ENCODE results near the gene HES7. TPM values are rescaled to one million over a fixed set of nuclear protein-coding genes. Genes with fewer than 3 reads are reported as not detected.

Gene HES7
- total RNA-seq, 1 experiment from 2014 or later: 3.1 TPM

DNA sequence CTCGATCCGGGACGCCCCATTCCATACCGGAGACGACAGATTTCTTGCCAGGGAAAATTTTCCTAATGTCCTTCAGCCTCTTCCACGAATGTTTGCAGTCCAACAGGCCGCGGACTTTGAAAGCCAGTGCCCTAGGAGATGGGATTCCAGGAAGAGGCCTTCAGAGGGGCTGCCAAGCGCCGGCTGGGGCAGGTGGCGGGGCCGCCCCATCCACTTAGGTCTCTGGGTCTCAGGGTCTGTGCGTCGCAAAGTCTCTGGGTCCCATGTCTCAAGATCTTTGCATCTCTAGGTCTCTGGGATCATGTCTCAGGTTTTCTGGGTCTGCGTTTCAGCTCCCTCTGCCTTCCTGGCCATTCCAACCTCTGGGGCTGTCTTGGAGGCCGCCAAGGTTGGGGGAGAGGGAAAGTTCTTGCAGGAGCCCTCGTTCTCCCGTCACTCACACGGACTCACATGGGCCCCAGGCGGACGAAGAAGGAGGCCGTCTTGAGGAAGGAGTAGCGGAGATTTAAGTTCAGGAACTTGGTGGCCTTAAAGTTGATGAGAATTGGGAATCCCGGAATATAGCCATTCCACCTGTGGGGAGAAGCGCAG is 43.6 kb downstream of the HES7 start (continued):
- TF ChIP-seq, protein P1, sequence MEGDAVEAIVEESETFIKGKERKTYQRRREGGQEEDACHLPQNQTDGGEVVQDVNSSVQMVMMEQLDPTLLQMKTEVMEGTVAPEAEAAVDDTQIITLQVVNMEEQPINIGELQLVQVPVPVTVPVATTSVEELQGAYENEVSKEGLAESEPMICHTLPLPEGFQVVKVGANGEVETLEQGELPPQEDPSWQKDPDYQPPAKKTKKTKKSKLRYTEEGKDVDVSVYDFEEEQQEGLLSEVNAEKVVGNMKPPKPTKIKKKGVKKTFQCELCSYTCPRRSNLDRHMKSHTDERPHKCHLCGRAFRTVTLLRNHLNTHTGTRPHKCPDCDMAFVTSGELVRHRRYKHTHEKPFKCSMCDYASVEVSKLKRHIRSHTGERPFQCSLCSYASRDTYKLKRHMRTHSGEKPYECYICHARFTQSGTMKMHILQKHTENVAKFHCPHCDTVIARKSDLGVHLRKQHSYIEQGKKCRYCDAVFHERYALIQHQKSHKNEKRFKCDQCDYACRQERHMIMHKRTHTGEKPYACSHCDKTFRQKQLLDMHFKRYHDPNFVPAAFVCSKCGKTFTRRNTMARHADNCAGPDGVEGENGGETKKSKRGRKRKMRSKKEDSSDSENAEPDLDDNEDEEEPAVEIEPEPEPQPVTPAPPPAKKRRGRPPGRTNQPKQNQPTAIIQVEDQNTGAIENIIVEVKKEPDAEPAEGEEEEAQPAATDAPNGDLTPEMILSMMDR (IDR thresholded peaks at IDR 0.05): peak; percentile 25; the same call in 1 of the 2 replicates
- TF ChIP-seq NFATC4 (CRISPR knock-in tag; IDR thresholded peaks at IDR 0.05): no peak
- no peak for TF ChIP-seq IRF2 (CRISPR knock-in tag; IDR thresholded peaks at IDR 0.05; ENCODE audit: borderline replicate concordance, low read depth)
- no peak for TF ChIP-seq ATF1 (CRISPR knock-in tag; IDR thresholded peaks at IDR 0.05)
- TF ChIP-seq ZNF121 (CRISPR knock-in tag; IDR thresholded peaks at IDR 0.05): no peak

- Mint-ChIP-seq H3K27me3 (ENCODE audit: low read depth) (peaks cover 84% of the 10 kb centered on the region), H3K4me3 (peak overlapping the region; percentile 87), H3K4me1 (peaks cover 15% of the 10 kb centered on the region), H3K27ac (no peak overlapping the region), H3K36me3 (peaks cover 2% of the 10 kb centered on the region; the same call in 1 of the 2 replicates), H3K9me3 (no peaks in the 10 kb centered on the region)
- ATAC-seq (peak; percentile 82), DNase-seq (ENCODE audit: low spot score) (peak; percentile 86)
- ChIA-PET POLR2A (interaction anchor here (1.0 kb wide), 1 partner anchor 94 kb away, joined by 3 read pairs; no protein-coding TSS in a partner anchor), CTCF (interaction anchor here (0.6 to 13.0 kb wide), 46 partner anchors 7 to 522 kb away, joined by 3 to 380 read pairs (median 4); partner anchors contain the start of genes ALOX12B, ALOXE3, BORCS6 and NDEL1)
- TF ChIP-seq, protein P2, sequence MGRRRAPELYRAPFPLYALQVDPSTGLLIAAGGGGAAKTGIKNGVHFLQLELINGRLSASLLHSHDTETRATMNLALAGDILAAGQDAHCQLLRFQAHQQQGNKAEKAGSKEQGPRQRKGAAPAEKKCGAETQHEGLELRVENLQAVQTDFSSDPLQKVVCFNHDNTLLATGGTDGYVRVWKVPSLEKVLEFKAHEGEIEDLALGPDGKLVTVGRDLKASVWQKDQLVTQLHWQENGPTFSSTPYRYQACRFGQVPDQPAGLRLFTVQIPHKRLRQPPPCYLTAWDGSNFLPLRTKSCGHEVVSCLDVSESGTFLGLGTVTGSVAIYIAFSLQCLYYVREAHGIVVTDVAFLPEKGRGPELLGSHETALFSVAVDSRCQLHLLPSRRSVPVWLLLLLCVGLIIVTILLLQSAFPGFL (CRISPR knock-in tag; IDR thresholded peaks at IDR 0.05; ENCODE audit: borderline replicate concordance): no peak
- TF ChIP-seq, protein P3, sequence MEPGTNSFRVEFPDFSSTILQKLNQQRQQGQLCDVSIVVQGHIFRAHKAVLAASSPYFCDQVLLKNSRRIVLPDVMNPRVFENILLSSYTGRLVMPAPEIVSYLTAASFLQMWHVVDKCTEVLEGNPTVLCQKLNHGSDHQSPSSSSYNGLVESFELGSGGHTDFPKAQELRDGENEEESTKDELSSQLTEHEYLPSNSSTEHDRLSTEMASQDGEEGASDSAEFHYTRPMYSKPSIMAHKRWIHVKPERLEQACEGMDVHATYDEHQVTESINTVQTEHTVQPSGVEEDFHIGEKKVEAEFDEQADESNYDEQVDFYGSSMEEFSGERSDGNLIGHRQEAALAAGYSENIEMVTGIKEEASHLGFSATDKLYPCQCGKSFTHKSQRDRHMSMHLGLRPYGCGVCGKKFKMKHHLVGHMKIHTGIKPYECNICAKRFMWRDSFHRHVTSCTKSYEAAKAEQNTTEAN (CRISPR knock-in tag; IDR thresholded peaks at IDR 0.05): 0 out of 2 replicates have a peak, but pooled peaks have one; percentile 27
- TF ChIP-seq CREM (CRISPR knock-in tag; IDR thresholded peaks at IDR 0.05) (no peak), ZMAT4 (CRISPR knock-in tag; IDR thresholded peaks at IDR 0.05) (no peak), ZNF281 (CRISPR knock-in tag; IDR thresholded peaks at IDR 0.05) (no peak), ESRRA (CRISPR knock-in tag; IDR thresholded peaks at IDR 0.05; ENCODE audit: borderline replicate concordance) (no peak), FOXP1 (CRISPR knock-in tag; IDR thresholded peaks at IDR 0.05; ENCODE audit: borderline replicate concordance) (peak; percentile 20; the same call in 1 of the 2 replicates), MAX (CRISPR knock-in tag; IDR thresholded peaks at IDR 0.05) (peak; percentile 71), FOXP4 (CRISPR knock-in tag; IDR thresholded peaks at IDR 0.05) (0 out of 2 replicates have a peak, but pooled peaks have one; percentile 31), SMAD3 (CRISPR knock-in tag; IDR thresholded peaks at IDR 0.05; ENCODE audit: borderline replicate concordance) (no peak)
- TF ChIP-seq, protein P4, sequence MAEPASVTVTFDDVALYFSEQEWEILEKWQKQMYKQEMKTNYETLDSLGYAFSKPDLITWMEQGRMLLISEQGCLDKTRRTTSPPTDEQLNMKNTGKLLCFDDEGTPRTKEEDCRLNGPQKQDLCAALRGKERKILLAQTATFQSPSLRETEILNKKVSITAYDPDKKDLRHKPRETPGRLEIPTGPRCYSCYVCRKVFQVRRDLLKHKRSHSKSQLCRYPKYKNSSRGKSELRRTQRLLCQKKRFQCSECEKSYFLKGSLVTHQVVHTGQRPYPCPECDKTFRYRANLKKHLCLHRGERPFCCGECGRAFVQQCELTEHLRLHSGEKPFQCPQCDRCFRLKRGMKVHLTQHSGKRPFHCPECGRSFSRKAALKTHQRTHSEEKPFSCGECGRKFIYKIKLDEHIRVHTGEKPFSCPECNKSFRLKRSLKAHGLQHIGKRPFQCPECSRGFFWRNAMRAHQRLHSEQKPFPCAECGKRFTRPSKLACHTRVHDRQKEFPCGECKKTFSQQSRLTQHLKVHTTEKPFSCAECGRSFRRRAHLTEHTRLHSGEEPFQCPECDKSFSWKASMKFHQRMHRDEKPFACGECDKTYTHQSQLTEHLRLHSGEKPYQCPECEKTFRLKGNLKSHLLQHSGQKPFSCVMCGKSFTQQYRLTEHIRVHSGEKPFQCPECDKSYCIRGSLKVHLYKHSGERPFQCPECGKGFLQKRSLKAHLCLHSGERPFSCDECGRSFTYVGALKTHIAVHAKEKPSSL (CRISPR knock-in tag; conservative IDR thresholded peaks at IDR 0.05): no peak
- TF ChIP-seq, protein P5, sequence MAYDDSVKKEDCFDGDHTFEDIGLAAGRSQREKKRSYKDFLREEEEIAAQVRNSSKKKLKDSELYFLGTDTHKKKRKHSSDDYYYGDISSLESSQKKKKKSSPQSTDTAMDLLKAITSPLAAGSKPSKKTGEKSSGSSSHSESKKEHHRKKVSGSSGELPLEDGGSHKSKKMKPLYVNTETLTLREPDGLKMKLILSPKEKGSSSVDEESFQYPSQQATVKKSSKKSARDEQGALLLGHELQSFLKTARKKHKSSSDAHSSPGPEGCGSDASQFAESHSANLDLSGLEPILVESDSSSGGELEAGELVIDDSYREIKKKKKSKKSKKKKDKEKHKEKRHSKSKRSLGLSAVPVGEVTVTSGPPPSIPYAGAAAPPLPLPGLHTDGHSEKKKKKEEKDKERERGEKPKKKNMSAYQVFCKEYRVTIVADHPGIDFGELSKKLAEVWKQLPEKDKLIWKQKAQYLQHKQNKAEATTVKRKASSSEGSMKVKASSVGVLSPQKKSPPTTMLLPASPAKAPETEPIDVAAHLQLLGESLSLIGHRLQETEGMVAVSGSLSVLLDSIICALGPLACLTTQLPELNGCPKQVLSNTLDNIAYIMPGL (CRISPR knock-in tag; IDR thresholded peaks at IDR 0.05): peak; percentile 99
These were observed 44.4 kb downstream of the HES7 start for GRCh38 chr17:8079291-8080207.
